ENCODE measurements around the gene RACGAP1.

RACGAP1 gene

GRCh38 chr12:49952391-49953055, 72.8 kb downstream of the RACGAP1 start:
- TF ChIP-seq SPI1 (IDR thresholded peaks at IDR 0.05; ENCODE audit: borderline replicate concordance, low read depth) (no peak), GABPA (IDR thresholded peaks at IDR 0.05; ENCODE audit: low read depth) (no peak), POLR2AphosphoS5 (IDR thresholded peaks at IDR 0.05; ENCODE audit: low read depth) (no peak)
- TF ChIP-seq, protein P1, sequence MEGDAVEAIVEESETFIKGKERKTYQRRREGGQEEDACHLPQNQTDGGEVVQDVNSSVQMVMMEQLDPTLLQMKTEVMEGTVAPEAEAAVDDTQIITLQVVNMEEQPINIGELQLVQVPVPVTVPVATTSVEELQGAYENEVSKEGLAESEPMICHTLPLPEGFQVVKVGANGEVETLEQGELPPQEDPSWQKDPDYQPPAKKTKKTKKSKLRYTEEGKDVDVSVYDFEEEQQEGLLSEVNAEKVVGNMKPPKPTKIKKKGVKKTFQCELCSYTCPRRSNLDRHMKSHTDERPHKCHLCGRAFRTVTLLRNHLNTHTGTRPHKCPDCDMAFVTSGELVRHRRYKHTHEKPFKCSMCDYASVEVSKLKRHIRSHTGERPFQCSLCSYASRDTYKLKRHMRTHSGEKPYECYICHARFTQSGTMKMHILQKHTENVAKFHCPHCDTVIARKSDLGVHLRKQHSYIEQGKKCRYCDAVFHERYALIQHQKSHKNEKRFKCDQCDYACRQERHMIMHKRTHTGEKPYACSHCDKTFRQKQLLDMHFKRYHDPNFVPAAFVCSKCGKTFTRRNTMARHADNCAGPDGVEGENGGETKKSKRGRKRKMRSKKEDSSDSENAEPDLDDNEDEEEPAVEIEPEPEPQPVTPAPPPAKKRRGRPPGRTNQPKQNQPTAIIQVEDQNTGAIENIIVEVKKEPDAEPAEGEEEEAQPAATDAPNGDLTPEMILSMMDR (IDR thresholded peaks at IDR 0.05; ENCODE audit: insufficient read depth, low read length), result no peak
- TF ChIP-seq, protein P2, sequence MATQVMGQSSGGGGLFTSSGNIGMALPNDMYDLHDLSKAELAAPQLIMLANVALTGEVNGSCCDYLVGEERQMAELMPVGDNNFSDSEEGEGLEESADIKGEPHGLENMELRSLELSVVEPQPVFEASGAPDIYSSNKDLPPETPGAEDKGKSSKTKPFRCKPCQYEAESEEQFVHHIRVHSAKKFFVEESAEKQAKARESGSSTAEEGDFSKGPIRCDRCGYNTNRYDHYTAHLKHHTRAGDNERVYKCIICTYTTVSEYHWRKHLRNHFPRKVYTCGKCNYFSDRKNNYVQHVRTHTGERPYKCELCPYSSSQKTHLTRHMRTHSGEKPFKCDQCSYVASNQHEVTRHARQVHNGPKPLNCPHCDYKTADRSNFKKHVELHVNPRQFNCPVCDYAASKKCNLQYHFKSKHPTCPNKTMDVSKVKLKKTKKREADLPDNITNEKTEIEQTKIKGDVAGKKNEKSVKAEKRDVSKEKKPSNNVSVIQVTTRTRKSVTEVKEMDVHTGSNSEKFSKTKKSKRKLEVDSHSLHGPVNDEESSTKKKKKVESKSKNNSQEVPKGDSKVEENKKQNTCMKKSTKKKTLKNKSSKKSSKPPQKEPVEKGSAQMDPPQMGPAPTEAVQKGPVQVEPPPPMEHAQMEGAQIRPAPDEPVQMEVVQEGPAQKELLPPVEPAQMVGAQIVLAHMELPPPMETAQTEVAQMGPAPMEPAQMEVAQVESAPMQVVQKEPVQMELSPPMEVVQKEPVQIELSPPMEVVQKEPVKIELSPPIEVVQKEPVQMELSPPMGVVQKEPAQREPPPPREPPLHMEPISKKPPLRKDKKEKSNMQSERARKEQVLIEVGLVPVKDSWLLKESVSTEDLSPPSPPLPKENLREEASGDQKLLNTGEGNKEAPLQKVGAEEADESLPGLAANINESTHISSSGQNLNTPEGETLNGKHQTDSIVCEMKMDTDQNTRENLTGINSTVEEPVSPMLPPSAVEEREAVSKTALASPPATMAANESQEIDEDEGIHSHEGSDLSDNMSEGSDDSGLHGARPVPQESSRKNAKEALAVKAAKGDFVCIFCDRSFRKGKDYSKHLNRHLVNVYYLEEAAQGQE (IDR thresholded peaks at IDR 0.05; ENCODE audit: insufficient replicate concordance, low read depth), result no peak
- DNase-seq (ENCODE audit: low read depth in 1 of 2, low spot score in 1 of 2), result no peak
- Histone ChIP-seq H3K27me3 (ENCODE audit: insufficient read depth, poor library complexity, severe bottlenecking) (peaks cover 35% of the 10 kb centered on the region), H3K4me3 (replicated peaks; ENCODE audit: insufficient read depth, low read length) (no peak overlapping the region), H3K27ac (replicated peaks) (no peak overlapping the region)

GRCh38 chr12:49951411-49952240, 73.7 kb downstream of the RACGAP1 start:
- H3K4me3 ChIP-seq (replicated peaks; ENCODE audit: insufficient read depth, low read length), result no peak overlapping the region
- DNase-seq (ENCODE audit: low read depth in 1 of 2, low spot score in 1 of 2), result no peak
- peaks cover 26% of the 10 kb centered on the region for H3K27me3 ChIP-seq (ENCODE audit: insufficient read depth, poor library complexity, severe bottlenecking)
- TF ChIP-seq POLR2AphosphoS5 (IDR thresholded peaks at IDR 0.05; ENCODE audit: low read depth) (no peak), SPI1 (IDR thresholded peaks at IDR 0.05; ENCODE audit: borderline replicate concordance, low read depth) (no peak), GABPA (IDR thresholded peaks at IDR 0.05; ENCODE audit: low read depth) (no peak)
- TF ChIP-seq, protein P2 (IDR thresholded peaks at IDR 0.05; ENCODE audit: insufficient replicate concordance, low read depth), result no peak
- TF ChIP-seq, protein P1 (IDR thresholded peaks at IDR 0.05; ENCODE audit: insufficient read depth, low read length), result no peak
- H3K27ac ChIP-seq (replicated peaks), result no peak overlapping the region

DNA sequence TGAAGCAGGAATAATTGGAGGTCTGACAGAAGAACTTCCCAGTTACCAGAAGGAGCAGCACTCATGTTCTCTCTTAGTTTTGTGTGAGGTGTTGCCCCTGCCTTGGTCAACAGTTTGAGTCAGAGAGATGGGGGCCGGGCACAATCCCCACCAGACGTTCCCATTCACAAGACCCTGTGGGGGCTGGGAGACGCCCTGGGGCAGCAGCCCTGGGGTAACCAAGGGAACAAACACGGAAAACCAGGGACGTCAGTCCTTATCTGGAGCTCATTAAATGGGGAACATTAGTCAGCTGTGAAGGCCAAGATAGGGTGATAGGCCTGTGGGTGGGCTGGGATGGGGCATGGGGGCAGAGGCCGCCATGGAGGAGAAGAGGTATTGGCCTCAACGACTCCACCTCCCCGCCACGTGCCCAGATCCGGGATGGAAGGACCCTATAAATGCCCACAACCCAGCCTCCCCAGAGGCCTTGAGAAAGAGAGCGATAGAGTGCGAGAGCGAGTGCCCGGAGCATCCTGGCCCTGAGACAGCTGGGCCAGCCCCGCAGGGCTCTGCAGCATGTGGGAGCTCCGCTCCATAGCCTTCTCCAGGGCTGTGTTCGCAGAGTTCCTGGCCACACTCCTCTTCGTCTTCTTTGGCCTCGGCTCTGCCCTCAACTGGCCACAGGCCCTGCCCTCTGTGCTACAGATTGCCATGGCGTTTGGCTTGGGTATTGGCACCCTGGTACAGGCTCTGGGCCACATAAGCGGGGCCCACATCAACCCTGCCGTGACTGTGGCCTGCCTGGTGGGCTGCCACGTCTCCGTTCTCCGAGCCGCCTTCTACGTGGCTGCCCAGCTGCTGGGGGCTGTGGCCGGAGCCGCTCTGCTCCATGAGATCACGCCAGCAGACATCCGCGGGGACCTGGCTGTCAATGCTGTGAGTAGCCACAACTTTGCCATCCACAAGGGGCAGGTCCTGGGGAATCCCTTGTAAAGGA, 74.7 kb downstream of the RACGAP1 start, which contains the start of gene AQP2:
Gene AQP2 (plus strand): TSS at position 465 of the 979 bp plus-strand sequence. CDS start 94 bp downstream, at position 559.
- Histone ChIP-seq H3K4me3 (replicated peaks; ENCODE audit: insufficient read depth, low read length) (no peak within 1 kb of the TSS), H3K27me3 (ENCODE audit: insufficient read depth, poor library complexity, severe bottlenecking) (peaks cover 21% of the 10 kb centered on the region), H3K27ac (replicated peaks) (no peak within 1 kb of the TSS)
- TF ChIP-seq SPI1 (IDR thresholded peaks at IDR 0.05; ENCODE audit: borderline replicate concordance, low read depth) (no peak), POLR2AphosphoS5 (IDR thresholded peaks at IDR 0.05; ENCODE audit: low read depth) (no peak), GABPA (IDR thresholded peaks at IDR 0.05; ENCODE audit: low read depth) (no peak)
- TF ChIP-seq, protein P2 (IDR thresholded peaks at IDR 0.05; ENCODE audit: insufficient replicate concordance, low read depth), result no peak
- TF ChIP-seq, protein P1 (IDR thresholded peaks at IDR 0.05; ENCODE audit: insufficient read depth, low read length), result no peak
- DNase-seq (ENCODE audit: low read depth in 1 of 2, low spot score in 1 of 2), result no peak

All from HL-60 (cell line).